K562 (cell line): ENCODE measurements around the gene TTBK1. TPM values are rescaled to one million over a fixed set of nuclear protein-coding genes. Genes with fewer than 3 reads are reported as not detected.

Experiments
- BDP1 ChIP-seq: IDR thresholded peaks from 3 replicates; pipeline ENCODE4 v1.6.1; 2011; ENCODE audit not compliant: insufficient read length, insufficient read depth
- CTBP1 ChIP-seq: fragments of 450-650 bp; IDR thresholded peaks from 2 replicates; pipeline ENCODE4 v1.6.1; 2016; ENCODE audit warnings: borderline replicate concordance
- DIDO1 ChIP-seq: fragments of 450-650 bp; IDR thresholded peaks from 2 replicates; pipeline ENCODE4 v1.6.1; 2016; ENCODE audit warnings: low read depth, missing biosample characterization, missing genetic modification characterization
- ELF2 ChIP-seq: fragments of 250-450 bp; sonication (Bioruptor Pico); IDR thresholded peaks from 2 replicates; pipeline ENCODE4 v1.5.0; 2021; ENCODE audit warnings: mild to moderate bottlenecking
- EWSR1 ChIP-seq: fragments of 450-650 bp; IDR thresholded peaks from 2 replicates; pipeline ENCODE4 v1.6.1; 2018; ENCODE audit warnings: borderline replicate concordance, mild to moderate bottlenecking, low read depth, moderate library complexity; ENCODE audit not compliant: partially characterized antibody
- GATAD2B ChIP-seq: fragments of 450-650 bp; IDR thresholded peaks from 2 replicates; pipeline ENCODE4 v1.6.1; 2017; ENCODE audit warnings: mild to moderate bottlenecking, borderline replicate concordance
- HDAC8 ChIP-seq: fragments of 450-650 bp; IDR thresholded peaks from 2 replicates; pipeline ENCODE4 v1.6.1; 2016; ENCODE audit warnings: mild to moderate bottlenecking, missing genetic modification characterization, moderate library complexity, missing compliant biosample characterization
- HSF4 ChIP-seq: fragments of 250-450 bp; sonication (Bioruptor Pico); IDR thresholded peaks from 2 replicates; pipeline ENCODE4 v2.1.2; 2022; ENCODE audit warnings: mild to moderate bottlenecking, moderate library complexity, borderline replicate concordance
- IFI16 ChIP-seq: fragments of 250-450 bp; sonication (Bioruptor Pico); IDR thresholded peaks from 2 replicates; pipeline ENCODE4 v2.1.2; 2022; ENCODE audit warnings: mild to moderate bottlenecking, inconsistent platforms
- MECOM ChIP-seq: fragments of 250-450 bp; sonication (Bioruptor Pico); IDR thresholded peaks from 2 replicates; pipeline ENCODE4 v1.8.0; 2022; ENCODE audit warnings: inconsistent platforms
- MYBL2 ChIP-seq, 2 experiments: fragments of 450-650 bp in 1 of 2; sonication (generic) in 1 of 2; formaldehyde crosslinking in 1 of 2; IDR thresholded peaks; 2 replicates each; pipeline versions ENCODE4 v1.6.1 to v1.8.1; 2017 to 2022; ENCODE audit warnings: borderline replicate concordance in 1 of 2, inconsistent platforms in 1 of 2, low read depth in 1 of 2, mild to moderate bottlenecking in 1 of 2, missing genetic modification reagents in 1 of 2, moderate library complexity in 1 of 2
- MYNN ChIP-seq, 2 experiments: sonication (generic); formaldehyde crosslinking in 1 of 2; IDR thresholded peaks; 2 replicates each; pipeline versions ENCODE4 v1.5.0 to v1.6.1; 2016 to 2020; ENCODE audit warnings: antibody characterized with exemption in 1 of 2, missing genetic modification reagents in 1 of 2
- NRF1 ChIP-seq, 2 experiments: fragments of 450-650 bp; IDR thresholded peaks in 1 of 2; conservative IDR thresholded peaks in 1 of 2; 2 replicates each; pipeline ENCODE4 v1.6.1; 2014; ENCODE audit warnings: mild to moderate bottlenecking in 2 of 2
- SMARCB1 ChIP-seq: IDR thresholded peaks from 2 replicates; pipeline ENCODE4 v1.6.1; 2011; ENCODE audit warnings: improper control_type of control experiment, low read depth; ENCODE audit not compliant: insufficient read length
- SMC3 ChIP-seq: conservative IDR thresholded peaks from 2 replicates; pipeline ENCODE4 v1.6.1; 2011; ENCODE audit warnings: low read depth, low read length, improper control_type of control experiment; ENCODE audit not compliant: insufficient read depth
- SREBF2 ChIP-seq: sonication (generic); formaldehyde crosslinking; IDR thresholded peaks from 2 replicates; pipeline ENCODE4 v1.4.0; 2020; ENCODE audit warnings: mild to moderate bottlenecking, missing genetic modification reagents
- ZNF764 ChIP-seq: fragments of 250-450 bp; sonication (Bioruptor Pico); IDR thresholded peaks from 2 replicates; pipeline ENCODE4 v1.4.0; 2020; ENCODE audit warnings: low read depth, mild to moderate bottlenecking, moderate library complexity
- ZNF79 ChIP-seq: fragments of 250-450 bp; sonication (Bioruptor Pico); IDR thresholded peaks from 2 replicates; pipeline ENCODE4 v1.4.0; 2020; ENCODE audit warnings: low read depth, mild to moderate bottlenecking, moderate library complexity
- polyA plus RNA-seq, 8 experiments: library from polyadenylated mRNA; depleted of rRNA in 4 of 8; stranded (reverse) in 5 of 8; unstranded in 3 of 8; fragments of >200 nt; fragmentation: Nextera tagmentation in 2 of 8; fragmentation: Illumina TruSeq in 1 of 8; extraction: Ambion mirVana in 2 of 8; extraction: Trizol in 1 of 8; gene quantifications; 2 replicates each; pipeline versions ENCODE4 v1.2.1 to v1.2.3, GENCODE V29; 2011 to 2014; ENCODE audit warnings: inconsistent platforms in 1 of 8, missing spikeins in 1 of 8
- total RNA-seq, 7 experiments: library from RNA; depleted of rRNA in 6 of 7; stranded (reverse); fragments of >200 nt in 6 of 7; fragmentation: Illumina TruSeq in 2 of 7; extraction: Trizol in 2 of 7; gene quantifications; 2 replicates each; pipeline versions ENCODE4 v1.2.1 to v1.2.3, GENCODE V29; 2011 to 2021; ENCODE audit warnings: low replicate concordance in 1 of 7
- TF ChIP-seq, protein P1 (sequence below), 2 experiments: IDR thresholded peaks in 1 of 2; conservative IDR thresholded peaks in 1 of 2; 2 replicates each; pipeline ENCODE4 v1.6.1; 2016; ENCODE audit warnings: low read depth in 2 of 2, mild to moderate bottlenecking in 1 of 2, missing compliant biosample characterization in 1 of 2, missing genetic modification characterization in 1 of 2, moderate library complexity in 1 of 2
- TF ChIP-seq, protein P2 (sequence below): sonication (generic); formaldehyde crosslinking; IDR thresholded peaks from 2 replicates; pipeline ENCODE4 v1.8.0; 2022; ENCODE audit warnings: mild to moderate bottlenecking, missing genetic modification reagents

Gene TTBK1
- total and polyA plus RNA-seq, 9 of the 15 experiments (the other 6 are each of a cell fraction or from before 2014, with no cell fraction given): not detected

DNA sequence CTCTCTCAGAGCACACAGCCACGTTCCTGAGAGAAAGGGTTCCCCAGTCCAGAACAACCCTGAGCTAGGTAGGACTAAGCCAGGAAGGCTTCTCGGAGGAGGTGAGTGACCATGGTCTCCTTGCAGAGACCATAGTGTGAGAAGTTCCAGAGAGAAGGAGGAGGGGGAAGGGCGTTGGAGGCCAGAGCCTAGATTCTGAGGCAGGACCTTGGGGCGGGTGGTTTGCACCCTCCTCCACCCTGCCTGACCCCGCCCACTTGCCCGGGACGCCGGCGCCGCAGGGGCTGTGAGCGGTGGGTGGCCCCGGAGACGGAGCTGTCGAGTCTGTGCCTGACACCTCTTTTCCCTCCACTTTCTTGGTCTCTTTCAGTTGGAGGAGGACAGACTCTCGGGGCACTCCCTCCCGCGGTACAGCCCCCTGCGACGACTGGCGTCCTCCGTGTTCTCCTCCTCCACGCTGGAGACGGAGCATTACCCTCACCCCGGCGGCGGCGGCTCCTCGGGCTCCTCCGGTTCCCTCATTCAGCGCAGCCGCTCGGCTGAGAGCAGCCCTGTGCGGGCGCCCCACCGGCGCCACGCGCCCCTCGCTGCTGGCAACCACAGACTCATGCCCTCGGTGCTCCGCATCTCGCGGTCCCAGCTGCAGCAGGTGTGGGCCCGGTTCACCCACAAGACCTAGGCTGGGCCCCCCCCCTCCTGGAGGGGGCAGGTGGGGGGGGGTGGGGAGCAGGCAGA, 26.2 kb downstream of the TTBK1 start (continued):
- TF ChIP-seq, protein P1, sequence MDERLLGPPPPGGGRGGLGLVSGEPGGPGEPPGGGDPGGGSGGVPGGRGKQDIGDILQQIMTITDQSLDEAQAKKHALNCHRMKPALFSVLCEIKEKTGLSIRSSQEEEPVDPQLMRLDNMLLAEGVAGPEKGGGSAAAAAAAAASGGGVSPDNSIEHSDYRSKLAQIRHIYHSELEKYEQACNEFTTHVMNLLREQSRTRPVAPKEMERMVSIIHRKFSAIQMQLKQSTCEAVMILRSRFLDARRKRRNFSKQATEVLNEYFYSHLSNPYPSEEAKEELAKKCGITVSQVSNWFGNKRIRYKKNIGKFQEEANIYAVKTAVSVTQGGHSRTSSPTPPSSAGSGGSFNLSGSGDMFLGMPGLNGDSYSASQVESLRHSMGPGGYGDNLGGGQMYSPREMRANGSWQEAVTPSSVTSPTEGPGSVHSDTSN (CRISPR knock-in tag; IDR thresholded peaks at IDR 0.05; ENCODE audit: low read depth): no peak
- TF ChIP-seq, protein P1 (tag; conservative IDR thresholded peaks at IDR 0.05; ENCODE audit: low read depth): no peak
- TF ChIP-seq MYNN (IDR thresholded peaks at IDR 0.05) (no peak), MYNN (CRISPR knock-in tag; IDR thresholded peaks at IDR 0.05) (no peak), EWSR1 (no peak), HDAC8 (no peak), SREBF2 (no peak), NRF1 (conservative IDR thresholded peaks at IDR 0.05 in 1 of 2, IDR thresholded peaks at IDR 0.05 in 1 of 2) (peak; percentile 47 to 63; a peak in 3 of 4 replicates), GATAD2B (no peak), BDP1 (no peak), CTBP1 (peak; percentile 40; the same call in 1 of the 2 replicates), ZNF764 (CRISPR knock-in tag) (no peak), SMARCB1 (no peak), MECOM (no peak), DIDO1 (tag) (no peak), ZNF79 (CRISPR knock-in tag) (no peak), HSF4 (CRISPR knock-in tag) (no peak), IFI16 (no peak), MYBL2 (IDR thresholded peaks at IDR 0.05; ENCODE audit: low read depth) (no peak), MYBL2 (CRISPR knock-in tag; IDR thresholded peaks at IDR 0.05; ENCODE audit: borderline replicate concordance) (no peak), ELF2 (CRISPR knock-in tag) (no peak), SMC3 (no peak)
- TF ChIP-seq, protein P2, sequence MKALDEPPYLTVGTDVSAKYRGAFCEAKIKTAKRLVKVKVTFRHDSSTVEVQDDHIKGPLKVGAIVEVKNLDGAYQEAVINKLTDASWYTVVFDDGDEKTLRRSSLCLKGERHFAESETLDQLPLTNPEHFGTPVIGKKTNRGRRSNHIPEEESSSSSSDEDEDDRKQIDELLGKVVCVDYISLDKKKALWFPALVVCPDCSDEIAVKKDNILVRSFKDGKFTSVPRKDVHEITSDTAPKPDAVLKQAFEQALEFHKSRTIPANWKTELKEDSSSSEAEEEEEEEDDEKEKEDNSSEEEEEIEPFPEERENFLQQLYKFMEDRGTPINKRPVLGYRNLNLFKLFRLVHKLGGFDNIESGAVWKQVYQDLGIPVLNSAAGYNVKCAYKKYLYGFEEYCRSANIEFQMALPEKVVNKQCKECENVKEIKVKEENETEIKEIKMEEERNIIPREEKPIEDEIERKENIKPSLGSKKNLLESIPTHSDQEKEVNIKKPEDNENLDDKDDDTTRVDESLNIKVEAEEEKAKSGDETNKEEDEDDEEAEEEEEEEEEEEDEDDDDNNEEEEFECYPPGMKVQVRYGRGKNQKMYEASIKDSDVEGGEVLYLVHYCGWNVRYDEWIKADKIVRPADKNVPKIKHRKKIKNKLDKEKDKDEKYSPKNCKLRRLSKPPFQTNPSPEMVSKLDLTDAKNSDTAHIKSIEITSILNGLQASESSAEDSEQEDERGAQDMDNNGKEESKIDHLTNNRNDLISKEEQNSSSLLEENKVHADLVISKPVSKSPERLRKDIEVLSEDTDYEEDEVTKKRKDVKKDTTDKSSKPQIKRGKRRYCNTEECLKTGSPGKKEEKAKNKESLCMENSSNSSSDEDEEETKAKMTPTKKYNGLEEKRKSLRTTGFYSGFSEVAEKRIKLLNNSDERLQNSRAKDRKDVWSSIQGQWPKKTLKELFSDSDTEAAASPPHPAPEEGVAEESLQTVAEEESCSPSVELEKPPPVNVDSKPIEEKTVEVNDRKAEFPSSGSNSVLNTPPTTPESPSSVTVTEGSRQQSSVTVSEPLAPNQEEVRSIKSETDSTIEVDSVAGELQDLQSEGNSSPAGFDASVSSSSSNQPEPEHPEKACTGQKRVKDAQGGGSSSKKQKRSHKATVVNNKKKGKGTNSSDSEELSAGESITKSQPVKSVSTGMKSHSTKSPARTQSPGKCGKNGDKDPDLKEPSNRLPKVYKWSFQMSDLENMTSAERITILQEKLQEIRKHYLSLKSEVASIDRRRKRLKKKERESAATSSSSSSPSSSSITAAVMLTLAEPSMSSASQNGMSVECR: 0 out of 2 replicates have a peak, but pooled peaks have one; percentile 36
